Esophagus squamous epithelium (tissue), 4 donors: ENCODE data around the gene SALL4.

Experiments
- POLR2A ChIP-seq, 4 donors: fragments of 450-650 bp; IDR thresholded peaks; one replicate each; pipeline ENCODE4 v1.6.1; 2017; ENCODE audit warnings: antibody characterized with exemption in 4 of 4, mild to moderate bottlenecking in 4 of 4, moderate library complexity in 3 of 4
- TF ChIP-seq, protein P1 (sequence below), 6 experiments: fragments of 450-650 bp in 4 of 6; fragments of 200-600 bp in 2 of 6; sonication (generic) in 2 of 6; IDR thresholded peaks; one replicate each; pipeline ENCODE4 v1.5.1; 2016 to 2019; ENCODE audit warnings: antibody characterized with exemption in 6 of 6, mild to moderate bottlenecking in 4 of 6, moderate library complexity in 4 of 6

DNA sequence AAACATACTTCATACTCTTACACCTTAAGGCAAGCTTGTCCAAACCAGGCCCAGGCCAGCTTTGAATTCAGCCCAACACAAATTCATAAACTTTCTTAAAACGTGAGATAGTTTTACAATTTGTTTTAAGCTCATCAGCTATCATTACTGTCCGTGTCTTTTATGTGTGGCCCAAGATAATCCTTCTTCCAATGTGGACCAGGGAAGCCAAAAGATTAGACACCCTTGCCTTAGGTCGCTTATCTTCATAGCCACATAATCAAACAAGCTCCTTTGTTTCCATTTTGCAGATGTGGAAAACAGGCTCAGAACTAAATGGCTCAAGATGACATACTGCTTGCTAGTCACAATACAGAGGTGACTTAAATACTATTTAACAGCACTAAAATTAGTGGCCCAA is 6.0 kb downstream of the SALL4 start:
- no peak for TF ChIP-seq POLR2A (IDR thresholded peaks at IDR 0.05)
- TF ChIP-seq, protein P1, sequence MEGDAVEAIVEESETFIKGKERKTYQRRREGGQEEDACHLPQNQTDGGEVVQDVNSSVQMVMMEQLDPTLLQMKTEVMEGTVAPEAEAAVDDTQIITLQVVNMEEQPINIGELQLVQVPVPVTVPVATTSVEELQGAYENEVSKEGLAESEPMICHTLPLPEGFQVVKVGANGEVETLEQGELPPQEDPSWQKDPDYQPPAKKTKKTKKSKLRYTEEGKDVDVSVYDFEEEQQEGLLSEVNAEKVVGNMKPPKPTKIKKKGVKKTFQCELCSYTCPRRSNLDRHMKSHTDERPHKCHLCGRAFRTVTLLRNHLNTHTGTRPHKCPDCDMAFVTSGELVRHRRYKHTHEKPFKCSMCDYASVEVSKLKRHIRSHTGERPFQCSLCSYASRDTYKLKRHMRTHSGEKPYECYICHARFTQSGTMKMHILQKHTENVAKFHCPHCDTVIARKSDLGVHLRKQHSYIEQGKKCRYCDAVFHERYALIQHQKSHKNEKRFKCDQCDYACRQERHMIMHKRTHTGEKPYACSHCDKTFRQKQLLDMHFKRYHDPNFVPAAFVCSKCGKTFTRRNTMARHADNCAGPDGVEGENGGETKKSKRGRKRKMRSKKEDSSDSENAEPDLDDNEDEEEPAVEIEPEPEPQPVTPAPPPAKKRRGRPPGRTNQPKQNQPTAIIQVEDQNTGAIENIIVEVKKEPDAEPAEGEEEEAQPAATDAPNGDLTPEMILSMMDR (IDR thresholded peaks at IDR 0.05), result no peak
